Measurements from ENCODE around the gene CYP2E1. TPM values are rescaled to one million over a fixed set of nuclear protein-coding genes. Genes with fewer than 3 reads are reported as not detected.
"Not testable (repeated sequence)": the region's sequence is repeated elsewhere in the genome, so short reads cannot be mapped to it uniquely, and the experiment has no call there.

The CYP2E1 gene
- total and polyA plus RNA-seq, 8 donors, result 1.7 to 19.9 (median 4.6) TPM; not detected in 1

DNA sequence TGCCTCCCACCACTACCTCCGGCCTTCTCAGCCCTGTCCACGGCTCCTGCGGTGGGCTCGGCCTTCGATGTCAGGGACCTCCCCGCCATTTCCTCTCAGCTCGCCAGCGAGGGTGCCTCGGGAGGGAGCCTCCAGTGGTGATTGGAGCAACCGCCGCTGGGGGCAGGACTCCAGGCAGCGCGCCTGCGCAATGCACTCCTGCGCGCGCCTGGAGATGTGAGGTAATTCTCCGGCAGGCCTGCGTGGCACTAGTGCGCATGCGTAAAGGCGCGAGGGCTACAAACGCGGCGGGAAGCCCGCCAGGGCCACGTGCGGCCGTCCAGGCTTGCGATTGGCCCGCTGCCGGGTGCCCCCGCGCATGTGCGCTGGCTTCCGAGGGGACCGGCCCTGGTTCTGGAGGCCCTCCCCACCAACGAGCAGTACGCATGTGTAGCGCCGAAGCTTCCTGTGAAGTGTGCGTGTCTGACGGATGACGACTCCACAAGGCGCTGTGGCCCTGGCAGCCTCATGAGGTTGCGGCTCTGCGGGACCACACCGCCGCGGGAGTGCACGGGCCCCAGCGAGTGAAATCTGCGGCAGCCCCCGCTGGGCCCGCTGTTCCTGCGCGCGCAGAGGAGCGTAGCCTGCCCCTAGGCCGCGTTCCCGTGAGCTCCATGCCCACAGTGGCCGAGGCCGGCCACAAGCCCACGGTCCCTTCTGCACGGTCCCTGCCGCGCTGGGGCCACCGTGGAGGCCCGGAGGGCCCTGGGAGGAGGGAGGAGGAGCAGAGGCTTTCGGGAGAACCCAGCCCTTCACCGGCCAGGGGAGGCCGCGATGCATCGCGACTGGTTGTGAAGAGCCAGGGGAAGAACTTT lies 38.5 kb downstream of the CYP2E1 start, which contains the start of gene SYCE1:
TSS of gene SYCE1 (minus strand) at position 143 of the 854 bp plus-strand sequence. CDS start at position 89, 54 bp downstream.
- Histone ChIP-seq H3K4me1 (no peaks in the 10 kb centered on the region), H3K27me3 (peaks cover 0 to 41% (median 9%) of the 10 kb centered on the region in 3 donors), H3K4me3 (peak within 1 kb of the TSS in 1 of 4 donors; percentile 44), H3K27ac (peak within 1 kb of the TSS in 1 of 5 donors; percentile 61), H3K9me3 (peaks cover 0 to 22% (median 12%) of the 10 kb centered on the region in 4 donors), H3K36me3 (no peaks in the 10 kb centered on the region)
- WGBS, 5 donors, result 46 to 69% (median 64%) methylated on average over 25 to 77 of the region's 77 CpGs
- intact Hi-C loops (cut with DNase I; ENCODE audit: low total_unique reads), result no loop called here
- no peak for TF ChIP-seq POLR2AphosphoS5 (IDR thresholded peaks at IDR 0.05)
- TF ChIP-seq CTCF (IDR thresholded peaks at IDR 0.05), result no peak
- no peak for TF ChIP-seq EP300 (IDR thresholded peaks at IDR 0.05)
- TF ChIP-seq POLR2A (IDR thresholded peaks at IDR 0.05), result peak in 1 of 4 donors; percentile 11
- no peak for DNase-seq

DNA sequence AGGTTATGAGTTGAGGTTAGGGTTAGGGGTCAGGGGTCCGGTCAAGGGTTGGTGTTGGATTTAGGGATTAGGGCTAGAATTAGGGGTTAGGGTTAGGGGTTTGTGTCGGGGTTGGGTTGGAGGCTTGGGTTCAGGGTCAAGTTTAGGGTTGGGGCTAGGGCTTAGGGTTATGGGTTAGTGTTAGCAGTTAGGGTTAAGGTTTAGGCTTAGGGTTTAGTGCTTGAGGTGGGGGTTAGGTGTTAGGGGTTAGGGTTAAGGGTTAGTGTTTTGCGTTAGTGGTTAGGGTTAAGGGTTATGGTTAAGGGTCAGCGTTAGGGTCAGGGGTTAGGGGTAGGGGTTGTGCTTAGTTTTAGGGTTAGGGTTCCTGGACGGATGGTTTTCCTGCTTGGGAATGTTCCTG lies 40.0 kb downstream of the CYP2E1 start:
- no peaks in the 10 kb centered on the region for H3K36me3 ChIP-seq
- H3K9me3 ChIP-seq, result peaks cover 0 to 22% (median 12%) of the 10 kb centered on the region in 4 donors
- TF ChIP-seq POLR2AphosphoS5 (IDR thresholded peaks at IDR 0.05) (no peak), EP300 (IDR thresholded peaks at IDR 0.05) (no peak), POLR2A (IDR thresholded peaks at IDR 0.05) (no peak), CTCF (IDR thresholded peaks at IDR 0.05) (no peak)
- intact Hi-C loops (cut with DNase I; ENCODE audit: low total_unique reads), result no loop called here
- H3K27ac ChIP-seq, result no peak overlapping the region
- 77 to 85% (median 82%) methylated on average over 5 of the region's 5 CpGs for WGBS, 5 donors
- no peak overlapping the region for H3K4me3 ChIP-seq
- no peaks in the 10 kb centered on the region for H3K4me1 ChIP-seq
- peaks cover 0 to 41% (median 9%) of the 10 kb centered on the region in 3 donors for H3K27me3 ChIP-seq
- DNase-seq, result no peak

- TF ChIP-seq EP300 (IDR thresholded peaks at IDR 0.05) (no peak), CTCF (IDR thresholded peaks at IDR 0.05) (no peak), POLR2A (IDR thresholded peaks at IDR 0.05) (no peak)
- H3K4me3 ChIP-seq, result no peak overlapping the region
- H3K36me3 ChIP-seq, result no peaks in the 10 kb centered on the region
- no peak for DNase-seq
- no peak overlapping the region for H3K27ac ChIP-seq
- intact Hi-C loops (cut with DNase I; ENCODE audit: low total_unique reads), result no loop called here
- H3K4me1 ChIP-seq, result no peaks in the 10 kb centered on the region
- H3K9me3 ChIP-seq, result peaks cover 0 to 23% (median 12%) of the 10 kb centered on the region in 4 donors
- WGBS, 5 donors, result 86 to 92% (median 90%) methylated on average over 14 to 29 of the region's 29 CpGs
- peaks cover 0 to 41% (median 9%) of the 10 kb centered on the region in 3 donors for H3K27me3 ChIP-seq
Observed at GRCh38 chr10:133567609-133568286, 40.6 kb downstream of the CYP2E1 start.

DNA sequence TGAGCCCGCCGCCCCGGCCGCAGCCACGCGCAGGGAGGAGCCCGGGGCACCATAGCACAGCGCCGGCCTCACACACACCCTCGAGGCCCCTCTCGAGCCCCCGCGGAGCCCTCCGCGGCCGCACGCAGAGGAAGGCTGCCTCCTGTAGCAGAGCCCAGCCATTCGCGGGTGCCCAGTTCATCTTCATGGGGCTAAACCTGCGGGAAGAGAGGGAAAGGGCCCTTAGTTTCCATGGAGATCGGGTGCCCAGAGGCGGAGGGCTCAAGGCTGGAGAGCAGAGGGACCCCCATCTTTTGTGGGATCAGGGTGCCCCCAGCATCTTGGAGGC lies 41.1 kb downstream of the CYP2E1 start:
- no peak for DNase-seq
- H3K9me3 ChIP-seq, result peaks cover 4 to 28% (median 18%) of the 10 kb centered on the region in 4 donors
- H3K4me3 ChIP-seq, result no peak overlapping the region
- H3K4me1 ChIP-seq, result no peaks in the 10 kb centered on the region
- intact Hi-C loops (cut with DNase I; ENCODE audit: low total_unique reads), result no loop called here
- 86 to 95% (median 92%) methylated on average over 19 to 22 of the region's 22 CpGs for WGBS, 5 donors
- no peak for TF ChIP-seq POLR2A (IDR thresholded peaks at IDR 0.05)
- TF ChIP-seq POLR2AphosphoS5 (IDR thresholded peaks at IDR 0.05), result no peak
- TF ChIP-seq EP300 (IDR thresholded peaks at IDR 0.05), result no peak
- no peak for TF ChIP-seq CTCF (IDR thresholded peaks at IDR 0.05)
- no peaks in the 10 kb centered on the region for H3K36me3 ChIP-seq
- H3K27me3 ChIP-seq, result peaks cover 0 to 41% (median 9%) of the 10 kb centered on the region in 3 donors
- no peak overlapping the region for H3K27ac ChIP-seq

DNA sequence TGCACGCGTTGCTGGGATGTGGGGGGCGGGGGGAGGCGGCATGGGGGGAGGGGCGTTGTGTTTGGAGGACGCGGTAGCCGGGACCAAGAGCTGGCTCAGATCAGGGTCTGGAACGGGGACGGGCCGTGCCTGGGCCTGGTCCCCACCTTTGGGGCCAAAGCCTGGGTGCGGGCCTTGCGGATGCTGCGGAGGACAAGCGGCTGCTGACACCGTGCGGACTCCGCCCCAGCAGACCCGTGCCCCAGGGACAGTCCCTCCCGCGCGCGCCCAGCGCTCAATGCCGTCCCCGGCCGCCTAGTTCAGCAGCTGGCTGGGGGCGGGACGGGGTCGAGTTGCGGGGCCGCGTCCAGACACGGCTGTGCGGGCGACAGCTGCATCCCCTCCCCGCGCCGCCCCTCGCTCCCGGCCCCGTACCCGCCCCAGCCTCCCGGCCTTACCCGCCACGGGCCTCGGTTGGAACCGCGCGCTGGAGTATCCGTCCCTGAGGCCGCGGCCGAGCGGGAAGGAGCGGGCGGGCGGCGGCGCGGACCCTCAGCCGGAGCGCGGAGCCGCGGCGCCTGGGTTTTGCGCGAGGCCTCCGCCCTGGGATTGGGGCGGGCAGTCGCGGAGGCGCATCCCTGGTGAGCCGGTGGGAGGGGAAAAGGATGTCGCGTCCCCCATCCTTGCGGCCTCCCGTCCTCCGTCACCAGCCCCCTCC lies 41.8 kb downstream of the CYP2E1 start:
- H3K4me1 ChIP-seq; DNase-seq; H3K36me3 ChIP-seq; H3K27ac ChIP-seq; H3K4me3 ChIP-seq; intact Hi-C loops (cut with DNase I; ENCODE audit: low total_unique reads): not testable (repeated sequence)
- Histone ChIP-seq H3K27me3 (peaks cover 0 to 41% (median 9%) of the 10 kb centered on the region in 3 donors), H3K9me3 (peaks cover 6 to 34% (median 25%) of the 10 kb centered on the region in 4 donors)
- 11 to 33% (median 19%) methylated on average over 7 to 16 of the region's 80 CpGs; no CpG with 5 or more reads in 2 of the 5 donors for WGBS, 5 donors

GRCh38 chr10:133569801-133570200 lies 42.6 kb downstream of the CYP2E1 start:
- intact Hi-C loops (cut with DNase I; ENCODE audit: low total_unique reads), result not testable (repeated sequence)

More at GRCh38 chr10:133569801-133570200, 42.6 kb downstream of the CYP2E1 start:
- WGBS, 5 donors, result 39 to 73% (median 46%) methylated on average over 6 to 17 of the region's 21 CpGs; no CpG with 5 or more reads in 1 of the 5 donors
- Histone ChIP-seq H3K27me3 (peaks cover 0 to 39% (median 9%) of the 10 kb centered on the region in 3 donors), H3K9me3 (peaks cover 6 to 30% (median 26%) of the 10 kb centered on the region in 4 donors)
- DNase-seq, H3K4me3 ChIP-seq, H3K4me1 ChIP-seq, H3K27ac ChIP-seq, H3K36me3 ChIP-seq: not testable (repeated sequence)
